HG02798 (cell line): ENCODE results near the gene TTR.
A peak's percentile ranks its signal among the peaks of the same experiment; 100 is the strongest.

Source experiments
- ATAC-seq: cut with Tn5 transposase; IDR thresholded peaks from one replicate; pipeline ENCODE4 v1.9.1; 2021; ENCODE audit warnings: mild to moderate bottlenecking; ENCODE audit not compliant: unreplicated experiment, poor library complexity

The TTR gene

GRCh38 chr18:31578126-31578525 is 13.6 kb upstream of the TTR start:
- no peak for ATAC-seq

GRCh38 chr18:31579375-31579774 is 12.3 kb upstream of the TTR start:
- ATAC-seq, result no peak

- no peak for ATAC-seq
These were observed 10.0 kb upstream of the TTR start for GRCh38 chr18:31581498-31582197.

- ATAC-seq, result no peak
These were observed 8.4 kb upstream of the TTR start for GRCh38 chr18:31583185-31583854.

- no peak for ATAC-seq
These were observed 5.7 kb upstream of the TTR start for GRCh38 chr18:31585991-31586390.

GRCh38 chr18:31586616-31587015 is 5.1 kb upstream of the TTR start:
- no peak for ATAC-seq

GRCh38 chr18:31587529-31587928 is 4.1 kb upstream of the TTR start:
- ATAC-seq, result no peak

- no peak for ATAC-seq
These were observed 1.1 kb upstream of the TTR start for GRCh38 chr18:31590570-31590969.

- ATAC-seq, result no peak
These were observed 564 bp upstream of the TTR start for GRCh38 chr18:31591113-31591512.

- ATAC-seq, result no peak
These were observed 955 bp downstream of the TTR start for GRCh38 chr18:31592506-31593157.

GRCh38 chr18:31595121-31595771 is 3.6 kb downstream of the TTR start:
- ATAC-seq, result no peak

GRCh38 chr18:31596081-31596872 is 4.6 kb downstream of the TTR start:
- ATAC-seq, result no peak

- ATAC-seq, result no peak
These were observed 6.5 kb downstream of the TTR start for GRCh38 chr18:31598021-31598805.

- ATAC-seq, result no peak
These were observed 11.6 kb downstream of the TTR start for GRCh38 chr18:31603315-31603714.

GRCh38 chr18:31606265-31606664 is 14.6 kb downstream of the TTR start:
- no peak for ATAC-seq

- ATAC-seq, result no peak
These were observed 15.7 kb downstream of the TTR start for GRCh38 chr18:31607384-31607783.

GRCh38 chr18:31609886-31610285 is 18.2 kb downstream of the TTR start:
- no peak for ATAC-seq

GRCh38 chr18:31610286-31611205 is 18.9 kb downstream of the TTR start:
- peak; percentile 45 for ATAC-seq

- no peak for ATAC-seq
These were observed 19.8 kb downstream of the TTR start for GRCh38 chr18:31611511-31611910.
